Fibroblast of lung (primary cell): ENCODE measurements around the gene POLG.

Experiments
- CTCF ChIP-seq, 2 donors: IDR thresholded peaks in 1 of 2; conservative IDR thresholded peaks in 1 of 2; 1 replicate in 1 of 2; 2 replicates in 1 of 2; pipeline ENCODE4 v1.5.1; 2011 to 2012; ENCODE audit warnings: low read length in 2 of 2, control low read depth in 1 of 2, inconsistent platforms in 1 of 2, low read depth in 1 of 2, mild to moderate bottlenecking in 1 of 2
- EZH2 ChIP-seq: IDR thresholded peaks from 2 replicates; pipeline ENCODE4 v1.5.1; 2012; ENCODE audit warnings: low read length, control low read depth, mild to moderate bottlenecking; ENCODE audit errors: missing control alignments

GRCh38 chr15:89369341-89369947 lies 34.8 kb upstream of the POLG start:
- no peak for TF ChIP-seq CTCF (conservative IDR thresholded peaks at IDR 0.05 in 1 of 2, IDR thresholded peaks at IDR 0.05 in 1 of 2; ENCODE audit: low read depth in 1 of 2, low read length in 2 of 2)
- TF ChIP-seq EZH2: no peak
